ENCODE results near the gene ABCC4.

ABCC4 gene

DNA sequence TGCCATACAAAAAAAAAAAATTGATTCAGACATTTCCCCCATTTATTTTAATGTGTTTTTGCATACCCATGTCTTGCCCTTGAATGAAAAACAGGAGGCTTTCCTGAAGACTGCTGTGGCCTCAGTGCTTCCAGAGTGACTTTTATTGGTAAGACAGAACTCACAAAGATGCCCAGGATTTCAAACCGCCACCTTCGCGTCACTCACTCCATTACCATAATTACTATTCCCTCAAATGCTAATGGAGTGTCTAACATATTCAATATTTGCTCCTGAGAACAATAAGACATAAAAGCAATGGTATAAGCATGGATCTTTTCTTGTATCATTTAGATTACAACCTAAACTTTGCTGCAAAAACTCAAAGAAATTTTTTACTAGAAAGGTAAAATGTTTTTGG lies 306.7 kb downstream of the ABCC4 start:
- Histone ChIP-seq H3K4me1 (ENCODE audit: control insufficient read depth, low read length) (no peaks in the 10 kb centered on the region), H3K4me2 (ENCODE audit: low read length) (no peak overlapping the region), H3K79me2 (ENCODE audit: control insufficient read depth, low read length) (no peaks in the 10 kb centered on the region), H3K27ac (ENCODE audit: low read depth, low read length) (no peak overlapping the region), H3K36me3 (ENCODE audit: control insufficient read depth, low read length) (no peaks in the 10 kb centered on the region), H3K27me3 (ENCODE audit: control insufficient read depth, low read length) (no peaks in the 10 kb centered on the region), H3K9me2 (replicated peaks; ENCODE audit: control insufficient read depth, low read length) (no peaks in the 10 kb centered on the region; the same call in 1 of the 2 replicates), H3K9me3 (ENCODE audit: control insufficient read depth, insufficient read depth, low read length) (no peaks in the 10 kb centered on the region), H4K20me1 (ENCODE audit: control insufficient read depth, insufficient read depth, low read depth, low read length) (no peaks in the 10 kb centered on the region), H3F3A (ENCODE audit: control insufficient read depth, insufficient read depth) (no peaks in the 10 kb centered on the region), H3K4me3 (ENCODE audit: low read length) (no peak overlapping the region)
- TF ChIP-seq EZH2phosphoT487 (IDR thresholded peaks at IDR 0.05; ENCODE audit: borderline replicate concordance, low read length) = no peak
- TF ChIP-seq, protein P1, sequence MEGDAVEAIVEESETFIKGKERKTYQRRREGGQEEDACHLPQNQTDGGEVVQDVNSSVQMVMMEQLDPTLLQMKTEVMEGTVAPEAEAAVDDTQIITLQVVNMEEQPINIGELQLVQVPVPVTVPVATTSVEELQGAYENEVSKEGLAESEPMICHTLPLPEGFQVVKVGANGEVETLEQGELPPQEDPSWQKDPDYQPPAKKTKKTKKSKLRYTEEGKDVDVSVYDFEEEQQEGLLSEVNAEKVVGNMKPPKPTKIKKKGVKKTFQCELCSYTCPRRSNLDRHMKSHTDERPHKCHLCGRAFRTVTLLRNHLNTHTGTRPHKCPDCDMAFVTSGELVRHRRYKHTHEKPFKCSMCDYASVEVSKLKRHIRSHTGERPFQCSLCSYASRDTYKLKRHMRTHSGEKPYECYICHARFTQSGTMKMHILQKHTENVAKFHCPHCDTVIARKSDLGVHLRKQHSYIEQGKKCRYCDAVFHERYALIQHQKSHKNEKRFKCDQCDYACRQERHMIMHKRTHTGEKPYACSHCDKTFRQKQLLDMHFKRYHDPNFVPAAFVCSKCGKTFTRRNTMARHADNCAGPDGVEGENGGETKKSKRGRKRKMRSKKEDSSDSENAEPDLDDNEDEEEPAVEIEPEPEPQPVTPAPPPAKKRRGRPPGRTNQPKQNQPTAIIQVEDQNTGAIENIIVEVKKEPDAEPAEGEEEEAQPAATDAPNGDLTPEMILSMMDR (IDR thresholded peaks at IDR 0.05; ENCODE audit: low read depth, low read length, poor library complexity, severe bottlenecking) = no peak

DNA sequence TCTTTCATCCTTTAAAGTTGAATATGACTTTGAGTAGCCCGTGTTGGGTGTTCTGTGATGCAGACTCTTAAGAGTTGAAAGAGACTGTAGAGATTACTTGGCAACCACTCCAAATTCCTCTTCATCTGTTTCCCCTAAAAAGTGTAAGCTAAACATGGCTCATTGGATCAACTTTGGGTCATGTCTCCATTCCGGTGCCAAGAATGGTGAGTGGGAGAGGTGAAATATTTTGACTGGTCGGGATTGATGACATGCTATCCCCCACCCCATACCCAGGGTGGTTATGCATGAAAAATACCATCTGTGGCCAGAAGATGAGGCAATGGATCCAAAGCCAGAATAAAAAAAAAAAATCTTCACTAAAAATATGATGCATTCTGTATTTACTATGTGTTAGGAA lies 307.6 kb downstream of the ABCC4 start:
- no peaks in the 10 kb centered on the region for H3K36me3 ChIP-seq (ENCODE audit: control insufficient read depth, low read length)
- H3F3A ChIP-seq (ENCODE audit: control insufficient read depth, insufficient read depth) = no peaks in the 10 kb centered on the region
- H3K79me2 ChIP-seq (ENCODE audit: control insufficient read depth, low read length) = no peaks in the 10 kb centered on the region
- H3K27ac ChIP-seq (ENCODE audit: low read depth, low read length) = no peak overlapping the region
- no peaks in the 10 kb centered on the region; the same call in 1 of the 2 replicates for H3K9me2 ChIP-seq (replicated peaks; ENCODE audit: control insufficient read depth, low read length)
- H3K4me1 ChIP-seq (ENCODE audit: control insufficient read depth, low read length) = no peaks in the 10 kb centered on the region
- no peaks in the 10 kb centered on the region for H3K27me3 ChIP-seq (ENCODE audit: control insufficient read depth, low read length)
- no peak overlapping the region for H3K4me3 ChIP-seq (ENCODE audit: low read length)
- H3K9me3 ChIP-seq (ENCODE audit: control insufficient read depth, insufficient read depth, low read length) = no peaks in the 10 kb centered on the region
- no peaks in the 10 kb centered on the region for H4K20me1 ChIP-seq (ENCODE audit: control insufficient read depth, insufficient read depth, low read depth, low read length)
- no peak overlapping the region for H3K4me2 ChIP-seq (ENCODE audit: low read length)
- no peak for TF ChIP-seq EZH2phosphoT487 (IDR thresholded peaks at IDR 0.05; ENCODE audit: borderline replicate concordance, low read length)
- TF ChIP-seq, protein P1 (IDR thresholded peaks at IDR 0.05; ENCODE audit: low read depth, low read length, poor library complexity, severe bottlenecking) = no peak

DNA sequence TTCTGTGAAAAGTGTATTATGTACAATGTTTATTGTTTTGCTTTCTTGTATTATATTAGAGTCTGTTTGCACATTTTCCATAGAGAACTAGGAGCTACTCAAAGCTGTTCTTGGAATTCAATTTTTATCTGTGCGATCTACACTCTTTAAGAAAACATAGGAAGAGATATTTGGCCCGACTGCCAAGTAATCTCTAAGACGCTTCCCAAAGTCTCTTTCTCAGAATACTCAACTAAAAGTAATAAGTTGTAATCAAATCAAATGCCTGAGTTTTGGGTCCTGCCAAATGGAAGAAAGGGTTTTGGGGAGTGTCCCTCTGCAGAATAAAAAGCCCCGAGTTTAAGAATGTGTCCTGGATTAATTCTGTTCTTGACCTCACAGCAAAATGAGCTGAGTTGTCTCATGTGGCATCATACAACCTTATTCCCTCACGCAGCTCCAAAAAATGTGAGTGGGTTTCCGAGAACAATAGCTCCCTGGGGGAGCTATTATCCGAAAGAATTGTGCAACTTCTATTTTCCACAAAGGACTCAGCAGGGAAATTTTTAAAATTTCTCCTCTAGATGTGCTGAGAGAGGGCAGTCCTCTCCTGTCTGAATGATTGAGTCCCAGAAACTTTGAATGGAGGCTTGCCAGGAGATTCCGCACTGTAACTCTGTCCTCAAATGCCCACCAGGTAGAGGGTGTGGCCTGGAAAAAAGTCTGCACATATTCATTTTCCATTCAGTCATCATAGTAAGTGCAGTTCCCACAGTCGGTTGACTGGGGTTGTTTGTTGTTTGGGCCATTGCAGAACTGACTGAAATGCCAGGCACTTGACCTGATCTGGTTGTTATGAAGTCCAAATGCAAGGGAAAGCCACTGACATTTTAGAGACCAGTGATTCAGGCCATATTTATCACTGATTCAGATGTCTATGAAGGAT lies 309.0 kb downstream of the ABCC4 start:
- H4K20me1 ChIP-seq (ENCODE audit: control insufficient read depth, insufficient read depth, low read depth, low read length) = no peaks in the 10 kb centered on the region

More for the DNA sequence above, 309.0 kb downstream of the ABCC4 start:
- no peak overlapping the region for H3K27ac ChIP-seq (ENCODE audit: low read depth, low read length)
- H3K4me2 ChIP-seq (ENCODE audit: low read length) = no peak overlapping the region
- no peaks in the 10 kb centered on the region for H3F3A ChIP-seq (ENCODE audit: control insufficient read depth, insufficient read depth)
- H3K9me2 ChIP-seq (replicated peaks; ENCODE audit: control insufficient read depth, low read length) = no peaks in the 10 kb centered on the region; the same call in 1 of the 2 replicates
- no peaks in the 10 kb centered on the region for H3K36me3 ChIP-seq (ENCODE audit: control insufficient read depth, low read length)
- H3K9me3 ChIP-seq (ENCODE audit: control insufficient read depth, insufficient read depth, low read length) = no peaks in the 10 kb centered on the region
- TF ChIP-seq EZH2phosphoT487 (IDR thresholded peaks at IDR 0.05; ENCODE audit: borderline replicate concordance, low read length) = no peak
- TF ChIP-seq, protein P1 (IDR thresholded peaks at IDR 0.05; ENCODE audit: low read depth, low read length, poor library complexity, severe bottlenecking) = no peak
- H3K4me1 ChIP-seq (ENCODE audit: control insufficient read depth, low read length) = no peaks in the 10 kb centered on the region
- no peaks in the 10 kb centered on the region for H3K79me2 ChIP-seq (ENCODE audit: control insufficient read depth, low read length)
- no peak overlapping the region for H3K4me3 ChIP-seq (ENCODE audit: low read length)
- no peaks in the 10 kb centered on the region for H3K27me3 ChIP-seq (ENCODE audit: control insufficient read depth, low read length)
